Measurements from ENCODE around the gene NRIP3.

- no peak for TF ChIP-seq ZNF274 (IDR thresholded peaks at IDR 0.05; ENCODE audit: low read depth, low read length)
- TF ChIP-seq YY1 (IDR thresholded peaks at IDR 0.05; ENCODE audit: insufficient read depth, insufficient read length), result no peak
Observed at GRCh38 chr11:9019861-9020260, 16.1 kb upstream of the NRIP3 start.

Data from NT2/D1 (cell line).